DMS114 treated with DMSO at 0.1 percent for 48 hours (cell line): ENCODE results near the gene SYNDIG1L.

ENCODE experiments used
- DNase-seq: peaks from one replicate; lab custom pipeline; 2025; ENCODE audit not compliant: unreplicated experiment; lab: John Stamatoyannopoulos, UW

SYNDIG1L gene

DNA sequence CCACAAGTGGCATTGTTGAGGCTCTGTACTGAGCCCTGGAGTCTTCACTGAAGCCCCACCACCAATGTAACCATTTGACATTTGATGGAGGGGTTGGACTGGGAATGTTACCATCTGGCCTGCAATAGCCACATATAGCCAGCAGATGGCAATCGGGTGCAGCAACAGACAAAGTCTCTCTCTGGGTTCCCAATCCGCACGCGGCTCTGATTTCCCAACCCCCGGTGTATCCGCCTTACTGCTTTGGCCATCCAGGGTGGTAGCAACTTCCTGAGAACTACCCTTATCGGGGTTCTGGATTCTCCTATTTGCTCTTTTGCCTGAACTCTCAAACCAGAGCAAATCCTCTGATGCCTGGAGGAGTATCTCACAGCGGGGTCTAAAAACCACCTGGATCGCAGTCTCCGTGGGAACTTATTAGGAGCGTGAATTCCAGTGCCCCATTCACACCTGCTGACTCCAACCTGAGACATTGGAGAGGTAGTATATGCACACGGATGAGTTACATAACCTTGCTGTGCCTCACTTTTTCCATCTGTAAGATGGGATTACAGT, 63.6 kb downstream of the SYNDIG1L start:
- DNase-seq = peak; percentile 64

DNA sequence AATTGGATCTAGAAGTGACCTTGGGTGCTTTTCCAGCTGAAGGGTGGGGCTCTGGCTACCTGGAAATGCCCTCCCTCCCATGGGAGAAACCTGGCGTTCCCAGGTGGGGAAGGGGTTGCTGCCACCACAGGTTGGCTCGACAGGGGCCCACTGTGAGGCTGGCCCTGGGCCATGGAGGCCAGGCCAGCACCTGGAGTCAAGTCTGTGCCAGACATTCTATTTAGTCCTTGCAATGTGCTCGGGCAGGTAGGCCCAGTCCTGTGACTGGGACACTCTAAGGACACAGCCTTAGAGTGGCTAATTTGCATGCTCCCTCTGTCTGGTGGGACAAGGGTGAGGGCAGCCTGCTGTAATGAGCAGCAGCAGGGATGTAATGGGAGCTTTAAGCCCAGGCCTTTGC, 65.8 kb downstream of the SYNDIG1L start:
- no peak for DNase-seq

DNA sequence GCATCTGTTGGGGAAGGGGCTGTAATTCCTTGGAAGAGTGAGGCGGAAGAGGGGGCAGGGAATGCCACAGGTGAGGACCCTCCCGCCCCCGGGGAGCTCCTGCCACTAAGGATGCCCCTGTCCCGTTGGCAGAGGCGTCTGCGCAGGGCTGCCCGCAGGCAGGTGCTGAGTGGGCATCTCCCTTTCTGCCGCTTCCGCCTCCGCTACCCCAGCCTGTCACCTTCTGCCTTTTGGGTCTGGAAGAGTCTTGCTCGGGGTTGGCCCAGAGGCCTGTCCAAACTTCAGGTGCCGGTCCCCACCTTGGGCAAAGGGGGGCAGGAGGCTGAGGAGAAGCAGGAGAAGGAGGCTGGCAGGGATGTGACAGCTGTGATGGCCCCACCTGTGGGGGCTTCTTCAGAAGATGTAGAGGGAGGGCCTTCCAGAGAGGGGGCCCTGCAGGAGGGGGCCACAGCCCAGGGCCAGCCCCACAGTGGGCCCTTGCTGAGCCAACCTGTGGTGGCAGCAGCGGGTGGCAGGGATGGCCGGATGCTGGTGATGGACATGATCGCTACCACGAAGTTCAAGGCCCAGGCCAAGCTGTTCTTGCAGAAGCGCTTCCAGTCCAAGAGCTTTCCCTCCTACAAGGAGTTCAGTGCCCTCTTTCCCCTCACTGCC, 67.7 kb downstream of the SYNDIG1L start:
- DNase-seq = no peak

DNA sequence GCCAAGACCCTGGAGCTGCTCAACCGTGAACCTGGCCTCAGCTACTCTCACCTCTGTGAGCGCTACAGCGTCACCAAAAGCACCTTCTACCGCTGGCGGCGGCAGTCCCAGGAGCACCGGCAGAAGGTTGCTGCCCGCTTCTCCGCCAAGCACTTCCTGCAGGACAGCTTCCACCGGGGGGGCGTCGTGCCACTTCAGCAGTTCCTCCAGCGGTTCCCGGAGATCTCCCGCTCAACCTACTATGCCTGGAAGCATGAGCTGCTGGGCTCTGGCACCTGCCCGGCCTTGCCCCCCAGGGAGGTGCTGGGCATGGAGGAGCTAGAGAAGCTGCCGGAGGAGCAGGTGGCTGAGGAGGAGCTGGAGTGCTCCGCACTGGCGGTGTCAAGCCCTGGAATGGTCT, 68.4 kb downstream of the SYNDIG1L start:
- DNase-seq = no peak

DNA sequence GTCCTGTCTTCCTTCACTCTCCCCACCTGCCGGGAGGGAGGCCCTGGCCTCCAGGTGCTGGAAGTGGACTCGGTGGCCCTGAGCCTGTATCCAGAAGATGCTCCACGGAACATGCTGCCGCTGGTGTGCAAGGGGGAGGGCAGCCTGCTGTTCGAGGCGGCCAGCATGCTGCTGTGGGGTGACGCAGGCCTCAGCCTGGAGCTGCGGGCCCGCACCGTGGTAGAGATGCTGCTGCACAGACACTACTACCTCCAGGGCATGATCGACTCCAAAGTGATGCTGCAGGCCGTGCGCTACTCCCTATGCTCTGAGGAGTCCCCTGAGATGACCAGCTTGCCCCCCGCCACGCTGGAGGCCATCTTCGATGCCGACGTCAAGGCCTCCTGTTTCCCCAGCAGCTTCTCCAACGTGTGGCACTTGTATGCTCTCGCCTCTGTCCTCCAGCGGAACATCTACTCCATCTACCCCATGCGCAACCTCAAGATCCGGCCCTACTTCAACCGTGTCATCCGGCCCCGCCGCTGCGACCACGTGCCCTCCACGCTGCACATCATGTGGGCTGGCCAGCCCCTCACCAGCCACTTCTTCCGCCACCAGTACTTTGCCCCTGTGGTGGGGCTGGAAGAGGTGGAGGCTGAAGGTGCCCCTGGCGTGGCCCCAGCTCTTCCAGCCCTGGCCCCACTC, 69.0 kb downstream of the SYNDIG1L start:
- DNase-seq = no peak
